OCI-LY7 (cell line): ENCODE results near the gene ATF2.

Experiments used
- CTCF ChIP-seq: fragments of 200-600 bp; sonication (generic); conservative IDR thresholded peaks from 2 replicates; pipeline ENCODE4 v1.5.1; 2014; ENCODE audit warnings: mild to moderate bottlenecking, antibody characterized with exemption, low read length, moderate library complexity, mixed read lengths
- EZH2phosphoT487 ChIP-seq: fragments of 200-600 bp; sonication (generic); IDR thresholded peaks from 2 replicates; pipeline ENCODE4 v1.6.1; 2018; ENCODE audit warnings: low read depth, borderline replicate concordance, mild to moderate bottlenecking, mixed run types, antibody characterized with exemption, low read length, moderate library complexity, mixed read lengths

GRCh38 chr2:175175320-175175719 is 7.3 kb upstream of the ATF2 start:
- TF ChIP-seq EZH2phosphoT487 (no peak), CTCF (no peak)
